ENCODE data around the gene RADIL. TPM values are rescaled to one million over a fixed set of nuclear protein-coding genes. Genes with fewer than 3 reads are reported as not detected.

Gene RADIL
- total and polyA plus RNA-seq, 2 of the 13 experiments (the other 11 are each of a cell fraction or from before 2014, with no cell fraction given), result 0.05 to 0.09 TPM

DNA sequence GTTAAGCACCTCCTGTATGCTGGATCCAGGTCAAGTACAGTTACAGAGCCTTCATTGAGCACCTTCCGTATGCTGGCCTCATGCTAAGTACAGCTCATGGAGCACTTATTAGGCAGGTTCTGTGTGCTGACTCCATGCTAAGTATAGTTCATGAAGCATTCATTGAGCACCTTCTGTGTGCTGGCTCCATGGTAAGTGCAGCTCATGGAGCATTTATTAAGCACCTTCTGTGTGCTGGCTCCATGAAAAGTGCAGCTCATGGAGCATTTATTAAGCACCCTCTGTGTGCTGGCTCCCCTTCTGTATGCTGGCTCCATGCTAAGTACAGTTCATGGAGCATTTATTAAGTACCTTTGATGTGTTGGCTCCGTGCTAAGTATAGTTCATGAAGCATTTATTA, 44.9 kb upstream of the RADIL start:
- H3K4me2 ChIP-seq (ENCODE audit: low read depth, low read length), result no peak overlapping the region
- peaks cover 3 to 16% of the 10 kb centered on the region in 2 experiments; a peak in 3 of 5 replicates for H3K27me3 ChIP-seq (ENCODE audit: control insufficient read depth in 1 of 2, insufficient read depth in 2 of 2, low read length in 2 of 2)
- 0% methylated on average over 1 of the region's 2 CpGs for WGBS (ENCODE audit: low lambda C conversion rate)
- H3K4me1 ChIP-seq (ENCODE audit: insufficient read depth, low read length), result no peaks in the 10 kb centered on the region
- ChIA-PET CTCF (ENCODE audit: low intra/inter-chr PET ratio, low total read pairs) (no interaction called here), POLR2A (no interaction called here)
- intact Hi-C loops (cut with micrococcal nuclease; ENCODE audit: unreplicated experiment) (no loop called here), in situ Hi-C loops (cut with HindIII; ENCODE audit: extremely low pct_ligation_motif_present, low pct_unique_long_range_greater_than_20kb) (no loop called here)
- no TSS peak for BruUV-seq (replicated peaks)
- H3K9ac ChIP-seq (ENCODE audit: insufficient read depth, low read depth, low read length), result no peak overlapping the region
- no peak overlapping the region for H2AFZ ChIP-seq (ENCODE audit: low read length)
- no peak for FAIRE-seq
- no peaks in the 10 kb centered on the region for H3K79me2 ChIP-seq (ENCODE audit: insufficient read depth, low read length)
- no peak overlapping the region for H3K27ac ChIP-seq (ENCODE audit: extremely low read length, insufficient read depth, low read length)
- TF ChIP-seq, protein P1, sequence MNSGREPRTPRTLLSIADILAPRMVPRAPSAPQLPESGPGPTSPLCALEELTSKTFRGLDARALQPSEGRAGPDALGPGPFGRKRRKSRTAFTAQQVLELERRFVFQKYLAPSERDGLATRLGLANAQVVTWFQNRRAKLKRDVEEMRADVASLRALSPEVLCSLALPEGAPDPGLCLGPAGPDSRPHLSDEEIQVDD (CRISPR knock-in tag; IDR thresholded peaks at IDR 0.05; ENCODE audit: borderline replicate concordance), result no peak
- TF ChIP-seq, protein P2, sequence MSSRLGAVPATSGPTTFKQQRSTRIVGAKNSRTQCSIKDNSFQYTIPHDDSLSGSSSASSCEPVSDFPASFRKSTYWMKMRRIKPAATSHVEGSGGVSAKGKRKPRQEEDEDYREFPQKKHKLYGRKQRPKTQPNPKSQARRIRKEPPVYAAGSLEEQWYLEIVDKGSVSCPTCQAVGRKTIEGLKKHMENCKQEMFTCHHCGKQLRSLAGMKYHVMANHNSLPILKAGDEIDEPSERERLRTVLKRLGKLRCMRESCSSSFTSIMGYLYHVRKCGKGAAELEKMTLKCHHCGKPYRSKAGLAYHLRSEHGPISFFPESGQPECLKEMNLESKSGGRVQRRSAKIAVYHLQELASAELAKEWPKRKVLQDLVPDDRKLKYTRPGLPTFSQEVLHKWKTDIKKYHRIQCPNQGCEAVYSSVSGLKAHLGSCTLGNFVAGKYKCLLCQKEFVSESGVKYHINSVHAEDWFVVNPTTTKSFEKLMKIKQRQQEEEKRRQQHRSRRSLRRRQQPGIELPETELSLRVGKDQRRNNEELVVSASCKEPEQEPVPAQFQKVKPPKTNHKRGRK (CRISPR knock-in tag; IDR thresholded peaks at IDR 0.05), result no peak
- ATAC-seq, result no peak
- H4K20me1 ChIP-seq (ENCODE audit: insufficient read depth, low read length), result no peaks in the 10 kb centered on the region
- no peaks in the 10 kb centered on the region for H3K9me3 ChIP-seq (ENCODE audit: low read length)
- no peak for DNase-seq (ENCODE audit: low spot score)
- H3K36me3 ChIP-seq (replicated peaks in 1 of 2; ENCODE audit: control insufficient read depth in 1 of 2, insufficient read depth in 2 of 2, low read length in 2 of 2), result no peaks in the 10 kb centered on the region
- H3K4me3 ChIP-seq (replicated peaks in 1 of 3; ENCODE audit: insufficient read depth in 1 of 3, low read depth in 2 of 3, low read length in 3 of 3), result no peak overlapping the region

DNA sequence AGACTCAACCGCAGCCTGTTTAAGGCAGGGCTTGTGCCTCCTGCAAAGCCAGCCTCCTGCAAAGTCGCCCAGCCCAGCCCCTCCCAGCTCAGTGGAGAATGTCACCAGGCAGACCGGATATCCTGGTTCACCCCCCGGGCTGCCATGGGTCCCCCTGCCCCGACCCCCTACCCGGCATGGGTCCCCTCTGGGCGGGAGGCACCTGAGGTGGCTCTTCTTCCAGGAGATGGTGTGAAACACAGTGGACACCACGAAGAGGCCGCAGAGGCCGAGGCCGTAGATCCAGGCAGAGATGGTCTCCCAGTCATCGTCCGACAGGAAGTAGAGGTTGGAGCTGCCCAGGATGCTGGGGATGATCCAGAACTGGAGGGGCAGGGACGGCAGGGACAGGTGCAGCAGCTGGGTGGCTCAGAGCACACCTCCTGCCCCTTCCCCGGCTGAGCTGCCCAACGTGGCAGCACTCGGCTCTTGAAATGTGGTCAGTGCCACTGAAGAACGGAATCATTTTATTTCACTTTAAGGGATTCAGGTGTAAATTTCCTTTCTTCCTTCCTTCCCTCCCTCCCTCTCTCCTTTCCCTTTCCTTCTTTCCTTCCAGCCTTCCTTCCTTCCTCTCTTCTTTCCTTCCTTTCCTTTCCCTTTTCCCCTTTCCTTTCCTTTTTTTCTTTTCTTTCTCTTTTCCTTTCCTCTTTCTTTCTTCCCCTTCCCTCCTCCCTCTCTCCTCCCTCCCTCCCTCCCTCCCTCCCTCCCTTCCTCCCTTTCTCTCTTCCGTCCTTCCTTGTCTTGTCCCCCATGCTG, 36.7 kb upstream of the RADIL start:
- H3K9me3 ChIP-seq (ENCODE audit: low read length), result no peaks in the 10 kb centered on the region
- no peak for ATAC-seq
- ChIA-PET POLR2A (no interaction called here), CTCF (ENCODE audit: low intra/inter-chr PET ratio, low total read pairs) (no interaction called here)
- H3K79me2 ChIP-seq (ENCODE audit: insufficient read depth, low read length), result no peaks in the 10 kb centered on the region
- no peak for TF ChIP-seq TEAD3 (CRISPR knock-in tag; optimal IDR thresholded peaks at IDR 0.05; ENCODE audit: borderline replicate concordance)
- TF ChIP-seq, protein P3, sequence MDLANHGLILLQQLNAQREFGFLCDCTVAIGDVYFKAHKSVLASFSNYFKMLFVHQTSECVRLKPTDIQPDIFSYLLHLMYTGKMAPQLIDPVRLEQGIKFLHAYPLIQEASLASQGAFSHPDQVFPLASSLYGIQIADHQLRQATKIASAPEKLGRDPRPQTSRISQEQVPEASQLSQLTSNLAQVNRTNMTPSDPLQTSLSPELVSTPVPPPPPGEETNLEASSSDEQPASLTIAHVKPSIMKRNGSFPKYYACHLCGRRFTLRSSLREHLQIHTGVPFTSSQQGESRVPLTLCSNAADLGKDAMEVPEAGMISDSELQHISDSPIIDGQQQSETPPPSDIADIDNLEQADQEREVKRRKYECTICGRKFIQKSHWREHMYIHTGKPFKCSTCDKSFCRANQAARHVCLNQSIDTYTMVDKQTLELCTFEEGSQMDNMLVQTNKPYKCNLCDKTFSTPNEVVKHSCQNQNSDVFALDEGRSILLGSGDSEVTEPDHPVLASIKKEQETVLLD (CRISPR knock-in tag; IDR thresholded peaks at IDR 0.05; ENCODE audit: low read depth), result no peak
- TF ChIP-seq, protein P4, sequence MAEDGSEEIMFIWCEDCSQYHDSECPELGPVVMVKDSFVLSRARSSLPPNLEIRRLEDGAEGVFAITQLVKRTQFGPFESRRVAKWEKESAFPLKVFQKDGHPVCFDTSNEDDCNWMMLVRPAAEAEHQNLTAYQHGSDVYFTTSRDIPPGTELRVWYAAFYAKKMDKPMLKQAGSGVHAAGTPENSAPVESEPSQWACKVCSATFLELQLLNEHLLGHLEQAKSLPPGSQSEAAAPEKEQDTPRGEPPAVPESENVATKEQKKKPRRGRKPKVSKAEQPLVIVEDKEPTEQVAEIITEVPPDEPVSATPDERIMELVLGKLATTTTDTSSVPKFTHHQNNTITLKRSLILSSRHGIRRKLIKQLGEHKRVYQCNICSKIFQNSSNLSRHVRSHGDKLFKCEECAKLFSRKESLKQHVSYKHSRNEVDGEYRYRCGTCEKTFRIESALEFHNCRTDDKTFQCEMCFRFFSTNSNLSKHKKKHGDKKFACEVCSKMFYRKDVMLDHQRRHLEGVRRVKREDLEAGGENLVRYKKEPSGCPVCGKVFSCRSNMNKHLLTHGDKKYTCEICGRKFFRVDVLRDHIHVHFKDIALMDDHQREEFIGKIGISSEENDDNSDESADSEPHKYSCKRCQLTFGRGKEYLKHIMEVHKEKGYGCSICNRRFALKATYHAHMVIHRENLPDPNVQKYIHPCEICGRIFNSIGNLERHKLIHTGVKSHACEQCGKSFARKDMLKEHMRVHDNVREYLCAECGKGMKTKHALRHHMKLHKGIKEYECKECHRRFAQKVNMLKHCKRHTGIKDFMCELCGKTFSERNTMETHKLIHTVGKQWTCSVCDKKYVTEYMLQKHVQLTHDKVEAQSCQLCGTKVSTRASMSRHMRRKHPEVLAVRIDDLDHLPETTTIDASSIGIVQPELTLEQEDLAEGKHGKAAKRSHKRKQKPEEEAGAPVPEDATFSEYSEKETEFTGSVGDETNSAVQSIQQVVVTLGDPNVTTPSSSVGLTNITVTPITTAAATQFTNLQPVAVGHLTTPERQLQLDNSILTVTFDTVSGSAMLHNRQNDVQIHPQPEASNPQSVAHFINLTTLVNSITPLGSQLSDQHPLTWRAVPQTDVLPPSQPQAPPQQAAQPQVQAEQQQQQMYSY (CRISPR knock-in tag; IDR thresholded peaks at IDR 0.05), result no peak
- no peak overlapping the region for H2AFZ ChIP-seq (ENCODE audit: low read length)
- H4K20me1 ChIP-seq (ENCODE audit: insufficient read depth, low read length), result no peaks in the 10 kb centered on the region
- H3K27ac ChIP-seq (ENCODE audit: extremely low read length, insufficient read depth, low read length), result no peak overlapping the region
- intact Hi-C loops (cut with micrococcal nuclease; ENCODE audit: unreplicated experiment) (no loop called here), in situ Hi-C loops (cut with HindIII; ENCODE audit: extremely low pct_ligation_motif_present, low pct_unique_long_range_greater_than_20kb) (no loop called here)
- BruUV-seq (replicated peaks), result no TSS peak
- H3K4me2 ChIP-seq (ENCODE audit: low read depth, low read length), result no peak overlapping the region
- H3K9ac ChIP-seq (ENCODE audit: insufficient read depth, low read depth, low read length), result no peak overlapping the region
- H3K4me1 ChIP-seq (ENCODE audit: insufficient read depth, low read length), result no peaks in the 10 kb centered on the region
- DNase-seq (ENCODE audit: low spot score), result no peak
- no peak for FAIRE-seq
- H3K4me3 ChIP-seq (replicated peaks in 1 of 3; ENCODE audit: insufficient read depth in 1 of 3, low read depth in 2 of 3, low read length in 3 of 3), result no peak overlapping the region
- H3K27me3 ChIP-seq (ENCODE audit: control insufficient read depth in 1 of 2, insufficient read depth in 2 of 2, low read length in 2 of 2), result peaks cover 3 to 7% of the 10 kb centered on the region in 2 experiments; a peak in 2 of 5 replicates
- no peaks in the 10 kb centered on the region for H3K36me3 ChIP-seq (replicated peaks in 1 of 2; ENCODE audit: control insufficient read depth in 1 of 2, insufficient read depth in 2 of 2, low read length in 2 of 2)
- 44% methylated on average over 10 of the region's 19 CpGs for WGBS (ENCODE audit: low lambda C conversion rate)
